ENCODE measurements around the gene FBXO42.

FBXO42 gene

DNA sequence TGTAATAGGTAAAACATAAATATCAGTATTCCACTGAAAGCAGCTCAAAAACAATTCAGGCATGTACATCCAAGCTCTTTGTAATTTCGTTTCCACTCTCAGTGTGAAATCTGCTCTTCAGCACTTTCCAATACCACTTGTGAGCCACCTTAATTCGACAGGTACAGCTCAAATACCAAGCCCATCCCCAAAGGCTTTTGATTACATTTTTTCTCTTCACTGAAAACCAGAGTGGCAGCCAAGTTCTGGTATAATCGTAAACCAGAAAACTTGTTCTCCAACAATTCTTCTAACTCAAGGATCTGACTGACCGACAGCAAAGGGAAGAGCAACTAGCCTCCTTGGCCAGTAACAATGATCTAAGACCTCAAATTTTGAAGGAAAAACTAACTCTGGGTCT is 36.8 kb downstream of the FBXO42 start:
- no peaks in the 10 kb centered on the region for H3K27me3 ChIP-seq
- H3K4me1 ChIP-seq (ENCODE audit: control insufficient read depth in 1 of 2, insufficient read depth in 1 of 2, low read depth in 1 of 2, low read length in 1 of 2): peaks cover 11 to 16% of the 10 kb centered on the region in 2 experiments
- TF ChIP-seq, protein P1, sequence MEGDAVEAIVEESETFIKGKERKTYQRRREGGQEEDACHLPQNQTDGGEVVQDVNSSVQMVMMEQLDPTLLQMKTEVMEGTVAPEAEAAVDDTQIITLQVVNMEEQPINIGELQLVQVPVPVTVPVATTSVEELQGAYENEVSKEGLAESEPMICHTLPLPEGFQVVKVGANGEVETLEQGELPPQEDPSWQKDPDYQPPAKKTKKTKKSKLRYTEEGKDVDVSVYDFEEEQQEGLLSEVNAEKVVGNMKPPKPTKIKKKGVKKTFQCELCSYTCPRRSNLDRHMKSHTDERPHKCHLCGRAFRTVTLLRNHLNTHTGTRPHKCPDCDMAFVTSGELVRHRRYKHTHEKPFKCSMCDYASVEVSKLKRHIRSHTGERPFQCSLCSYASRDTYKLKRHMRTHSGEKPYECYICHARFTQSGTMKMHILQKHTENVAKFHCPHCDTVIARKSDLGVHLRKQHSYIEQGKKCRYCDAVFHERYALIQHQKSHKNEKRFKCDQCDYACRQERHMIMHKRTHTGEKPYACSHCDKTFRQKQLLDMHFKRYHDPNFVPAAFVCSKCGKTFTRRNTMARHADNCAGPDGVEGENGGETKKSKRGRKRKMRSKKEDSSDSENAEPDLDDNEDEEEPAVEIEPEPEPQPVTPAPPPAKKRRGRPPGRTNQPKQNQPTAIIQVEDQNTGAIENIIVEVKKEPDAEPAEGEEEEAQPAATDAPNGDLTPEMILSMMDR (IDR thresholded peaks at IDR 0.05): no peak
- peaks cover 40% of the 10 kb centered on the region for H3K36me3 ChIP-seq
- H3K27ac ChIP-seq: no peak overlapping the region
- H3K9me3 ChIP-seq: no peaks in the 10 kb centered on the region
- H3K4me3 ChIP-seq (ENCODE audit: low read depth in 1 of 2, low read length in 1 of 2): no peak overlapping the region

DNA sequence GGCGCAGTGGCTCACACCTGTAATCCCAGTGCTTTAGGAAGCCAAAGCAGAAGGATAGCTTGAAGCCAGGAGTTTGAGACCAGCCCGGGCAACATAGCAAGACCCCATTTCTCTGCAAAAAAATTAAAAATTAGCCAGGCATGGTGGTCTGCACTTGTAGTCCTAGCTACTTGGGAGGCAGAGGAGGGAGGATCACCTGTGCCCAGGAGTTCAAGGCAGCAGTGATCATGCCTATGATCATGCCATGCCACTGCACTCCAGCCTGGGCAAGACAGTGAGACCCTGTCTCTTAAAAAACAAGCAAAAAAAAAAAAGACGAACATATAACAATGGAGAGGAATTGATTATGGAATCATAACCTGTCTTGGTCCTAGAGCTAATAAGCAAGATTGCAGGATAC is 45.1 kb downstream of the FBXO42 start:
- H3K27me3 ChIP-seq: no peaks in the 10 kb centered on the region
- TF ChIP-seq, protein P1 (IDR thresholded peaks at IDR 0.05): no peak
- H3K9me3 ChIP-seq: no peaks in the 10 kb centered on the region
- H3K4me3 ChIP-seq (ENCODE audit: low read depth in 1 of 2, low read length in 1 of 2): no peak overlapping the region
- H3K36me3 ChIP-seq: peaks cover 75% of the 10 kb centered on the region
- no peak overlapping the region for H3K27ac ChIP-seq
- no peaks in the 10 kb centered on the region for H3K4me1 ChIP-seq (ENCODE audit: control insufficient read depth in 1 of 2, insufficient read depth in 1 of 2, low read depth in 1 of 2, low read length in 1 of 2)

DNA sequence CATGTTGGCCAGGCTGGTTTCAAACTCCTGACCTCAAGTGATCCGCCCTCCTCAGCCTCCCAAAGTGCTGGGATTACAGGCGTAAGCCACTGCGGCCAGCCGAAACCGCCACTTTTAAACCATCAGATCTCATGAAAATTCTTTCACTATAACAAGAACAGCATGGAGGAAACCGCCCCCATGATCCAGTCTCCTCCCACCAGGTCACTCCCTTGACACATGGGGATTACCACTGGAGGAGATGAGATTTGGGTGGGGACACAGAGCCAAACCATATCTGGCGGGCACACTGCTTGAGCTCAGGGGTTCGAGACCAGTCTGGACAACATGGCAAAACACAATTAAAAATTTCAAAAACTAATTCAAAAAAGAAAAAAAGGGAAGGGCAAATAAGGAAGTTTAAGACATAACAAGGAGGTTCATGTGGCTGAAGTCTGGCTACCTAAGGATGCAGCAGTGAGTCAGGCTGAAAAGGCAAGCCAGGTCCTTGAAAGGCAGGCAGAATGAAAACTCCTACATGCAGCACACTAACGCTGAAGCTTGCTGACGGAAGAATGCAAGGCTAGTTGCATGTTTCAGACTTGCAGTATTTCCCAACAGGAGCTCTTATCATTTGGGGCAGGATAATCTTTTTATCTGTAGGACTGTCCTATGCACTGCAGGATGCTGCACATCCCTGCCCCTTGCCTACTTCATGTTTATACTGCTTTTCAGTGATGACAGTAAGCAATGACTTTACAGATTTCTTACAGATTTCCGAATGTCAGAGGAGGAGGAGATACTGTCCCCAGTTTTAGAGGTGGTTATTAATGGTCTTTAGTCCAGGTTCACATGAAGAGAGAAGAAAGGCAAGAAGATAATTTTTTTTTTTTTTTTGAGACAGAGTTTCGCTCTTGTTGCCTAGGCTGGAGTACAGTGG is 49.3 kb downstream of the FBXO42 start:
- Histone ChIP-seq H3K9me3 (no peaks in the 10 kb centered on the region), H3K27ac (peak overlapping the region; percentile 47), H3K36me3 (peaks cover 64% of the 10 kb centered on the region), H3K4me1 (ENCODE audit: control insufficient read depth in 1 of 2, insufficient read depth in 1 of 2, low read depth in 1 of 2, low read length in 1 of 2) (no peaks in the 10 kb centered on the region), H3K4me3 (ENCODE audit: low read depth in 1 of 2, low read length in 1 of 2) (no peak overlapping the region), H3K27me3 (no peaks in the 10 kb centered on the region)
- TF ChIP-seq, protein P1 (IDR thresholded peaks at IDR 0.05): no peak

DNA sequence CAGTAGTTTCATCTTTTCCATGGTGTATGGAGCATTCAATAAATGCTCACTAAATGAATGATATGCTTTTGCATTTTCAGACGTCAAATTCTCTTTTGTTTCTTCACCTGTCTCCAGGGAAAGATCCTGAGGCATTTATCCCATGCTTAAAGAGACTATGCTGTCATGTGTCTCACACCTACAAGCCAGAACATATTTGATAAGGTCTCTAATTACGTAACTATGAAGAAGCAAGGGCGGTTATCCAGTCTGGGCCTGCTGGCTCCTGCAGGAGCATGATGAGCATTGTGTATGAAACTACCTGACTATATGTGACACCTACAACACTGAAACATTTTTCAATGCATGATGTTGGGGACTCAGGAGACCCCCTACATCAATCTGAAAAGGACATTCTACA is 51.8 kb downstream of the FBXO42 start:
- Histone ChIP-seq H3K9me3 (no peaks in the 10 kb centered on the region), H3K27me3 (no peaks in the 10 kb centered on the region), H3K4me1 (ENCODE audit: control insufficient read depth in 1 of 2, insufficient read depth in 1 of 2, low read depth in 1 of 2, low read length in 1 of 2) (no peaks in the 10 kb centered on the region), H3K36me3 (peaks cover 47% of the 10 kb centered on the region), H3K27ac (no peak overlapping the region), H3K4me3 (ENCODE audit: low read depth in 1 of 2, low read length in 1 of 2) (no peak overlapping the region)
- TF ChIP-seq, protein P1 (IDR thresholded peaks at IDR 0.05): no peak

- H3K4me1 ChIP-seq (ENCODE audit: control insufficient read depth in 1 of 2, insufficient read depth in 1 of 2, low read depth in 1 of 2, low read length in 1 of 2): peaks cover 7 to 8% of the 10 kb centered on the region in 2 experiments
- H3K27me3 ChIP-seq: no peaks in the 10 kb centered on the region
- H3K36me3 ChIP-seq: peaks cover 32% of the 10 kb centered on the region
- no peaks in the 10 kb centered on the region for H3K9me3 ChIP-seq
- TF ChIP-seq, protein P1 (IDR thresholded peaks at IDR 0.05): no peak
- no peak overlapping the region for H3K4me3 ChIP-seq (ENCODE audit: low read depth in 1 of 2, low read length in 1 of 2)
- no peak overlapping the region for H3K27ac ChIP-seq
These were observed 53.6 kb downstream of the FBXO42 start for GRCh38 chr1:16298653-16299052.

Measured in neutrophil (primary cell).